GM12874 (cell line): ENCODE results near the gene SPACA4.

Experiments
- TF ChIP-seq, protein P1 (sequence below): IDR thresholded peaks from 2 replicates; pipeline ENCODE4 v1.5.1; 2011; ENCODE audit warnings: low read depth, mild to moderate bottlenecking, control low read depth, low read length, moderate library complexity; ENCODE audit not compliant: insufficient read depth

SPACA4 gene

DNA sequence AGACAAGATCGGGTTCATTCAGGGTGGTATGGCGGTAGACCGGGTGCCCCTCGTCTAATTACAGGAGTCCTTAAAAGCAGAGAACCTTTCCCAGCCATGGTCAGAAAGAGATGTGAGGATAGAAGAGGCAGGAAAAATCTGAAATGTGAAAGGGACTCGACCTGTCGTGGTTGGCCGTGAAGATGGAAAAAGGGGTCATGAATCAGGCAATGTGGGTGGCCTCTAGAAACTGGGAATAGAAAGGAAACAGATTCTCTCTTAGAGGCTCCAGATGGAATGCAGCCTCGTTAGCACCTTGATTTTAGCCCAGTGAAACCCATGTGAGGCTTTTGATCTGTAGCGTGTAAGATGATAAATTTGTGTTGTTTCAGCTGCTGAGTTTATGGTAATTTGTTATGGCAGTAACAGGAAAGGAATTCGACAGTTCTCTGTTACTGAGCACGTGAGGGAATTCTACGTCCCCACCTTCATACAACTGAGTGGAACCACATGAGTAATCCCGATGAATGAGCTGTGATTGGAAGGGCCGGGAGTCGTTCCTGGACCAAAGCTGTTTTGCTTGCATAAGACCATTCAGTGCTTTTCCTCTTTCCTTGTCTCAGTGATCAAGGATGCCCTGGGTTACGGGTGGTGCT, 50.4 kb downstream of the SPACA4 start:
- TF ChIP-seq, protein P1, sequence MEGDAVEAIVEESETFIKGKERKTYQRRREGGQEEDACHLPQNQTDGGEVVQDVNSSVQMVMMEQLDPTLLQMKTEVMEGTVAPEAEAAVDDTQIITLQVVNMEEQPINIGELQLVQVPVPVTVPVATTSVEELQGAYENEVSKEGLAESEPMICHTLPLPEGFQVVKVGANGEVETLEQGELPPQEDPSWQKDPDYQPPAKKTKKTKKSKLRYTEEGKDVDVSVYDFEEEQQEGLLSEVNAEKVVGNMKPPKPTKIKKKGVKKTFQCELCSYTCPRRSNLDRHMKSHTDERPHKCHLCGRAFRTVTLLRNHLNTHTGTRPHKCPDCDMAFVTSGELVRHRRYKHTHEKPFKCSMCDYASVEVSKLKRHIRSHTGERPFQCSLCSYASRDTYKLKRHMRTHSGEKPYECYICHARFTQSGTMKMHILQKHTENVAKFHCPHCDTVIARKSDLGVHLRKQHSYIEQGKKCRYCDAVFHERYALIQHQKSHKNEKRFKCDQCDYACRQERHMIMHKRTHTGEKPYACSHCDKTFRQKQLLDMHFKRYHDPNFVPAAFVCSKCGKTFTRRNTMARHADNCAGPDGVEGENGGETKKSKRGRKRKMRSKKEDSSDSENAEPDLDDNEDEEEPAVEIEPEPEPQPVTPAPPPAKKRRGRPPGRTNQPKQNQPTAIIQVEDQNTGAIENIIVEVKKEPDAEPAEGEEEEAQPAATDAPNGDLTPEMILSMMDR: no peak
